Esophagus (tissue), 2 donors: ENCODE measurements around the gene FCN2. TPM values are rescaled to one million over a fixed set of nuclear protein-coding genes. Genes with fewer than 3 reads are reported as not detected.

Source experiments
- H3K27ac ChIP-seq, 2 donors: one replicate each; pipeline ENCODE4 v1.5.1; 2013; ENCODE audit warnings: low read depth in 2 of 2, mild to moderate bottlenecking in 2 of 2, inconsistent platforms in 1 of 2, low read length in 1 of 2, moderate library complexity in 1 of 2
- H3K27me3 ChIP-seq, 2 donors: one replicate each; pipeline ENCODE4 v1.6.1; 2013; ENCODE audit warnings: low read length in 2 of 2, control low read depth in 1 of 2, mild to moderate bottlenecking in 1 of 2; ENCODE audit not compliant: insufficient read depth in 2 of 2, control insufficient read depth in 1 of 2
- H3K36me3 ChIP-seq, 2 donors: one replicate each; pipeline ENCODE4 v1.6.1; 2013; ENCODE audit warnings: low read length in 1 of 2; ENCODE audit not compliant: control insufficient read depth in 2 of 2, insufficient read depth in 2 of 2
- H3K4me1 ChIP-seq, 2 donors: one replicate each; pipeline ENCODE4 v1.6.1; 2013; ENCODE audit warnings: low read length in 1 of 2; ENCODE audit not compliant: control insufficient read depth in 2 of 2, insufficient read depth in 2 of 2
- H3K4me3 ChIP-seq, 2 donors: one replicate each; pipeline ENCODE4 v1.5.1; 2013; ENCODE audit warnings: low read length in 2 of 2, mild to moderate bottlenecking in 2 of 2, low read depth in 1 of 2, moderate library complexity in 1 of 2
- H3K9me3 ChIP-seq, 2 donors: one replicate each; pipeline ENCODE4 v1.6.1; 2013; ENCODE audit warnings: mild to moderate bottlenecking in 2 of 2, low read depth in 1 of 2, low read length in 1 of 2, moderate library complexity in 1 of 2; ENCODE audit not compliant: control insufficient read depth in 2 of 2, insufficient read depth in 1 of 2
- WGBS, 2 donors: extraction: QIAGEN DNeasy Blood & Tissue Kit; methylation state at CpG; one replicate each; pipeline ENCODE4 v1.1.7; 2013; 5-methylcytosine and 5-hydroxymethylcytosine counted together
- polyA plus RNA-seq, 2 donors: library from polyadenylated mRNA; stranded (reverse); fragments of 200-250 nt; gene quantifications; one replicate each; pipeline ENCODE4 v1.2.3, GENCODE V29; 2013
- donor health status: healthy with polysubstance abuse.
- donor health status: Bipolar disorder and iron deficiency.

Gene FCN2
- polyA plus RNA-seq, 2 donors, result 0.04 to 0.16 TPM

DNA sequence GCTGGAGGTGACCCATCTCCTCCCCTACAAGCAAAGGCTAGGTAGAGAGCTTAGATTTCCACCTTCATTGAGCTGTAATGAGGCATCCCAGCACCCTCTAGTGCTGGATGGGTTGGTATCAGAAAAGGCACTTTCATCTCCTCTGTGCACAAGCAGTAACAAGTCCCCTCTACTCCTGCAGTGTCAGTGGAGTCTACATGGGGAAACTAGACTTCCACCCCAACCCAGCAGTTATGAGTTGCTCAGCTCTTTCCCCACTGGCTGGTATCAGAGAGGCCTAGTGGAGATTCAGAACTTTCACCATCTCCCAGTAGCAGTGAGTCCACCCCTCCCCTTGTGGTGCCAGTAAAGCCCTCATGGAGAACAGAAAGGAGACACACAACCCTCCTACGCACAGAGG is 19.2 kb downstream of the FCN2 start:
- Histone ChIP-seq H3K27me3 (no peaks in the 10 kb centered on the region), H3K9me3 (peaks cover 0 to 6% of the 10 kb centered on the region in 2 donors)
- 90 to 95% methylated on average over 1 of the region's 1 CpG for WGBS, 2 donors

GRCh38 chr9:134902936-134903335 is 22.3 kb downstream of the FCN2 start:
- no peak overlapping the region for H3K4me3 ChIP-seq
- WGBS, 2 donors, result 39 to 42% methylated on average over 3 of the region's 3 CpGs
- no peaks in the 10 kb centered on the region for H3K27me3 ChIP-seq
- no peaks in the 10 kb centered on the region for H3K36me3 ChIP-seq
- peaks cover 0 to 4% of the 10 kb centered on the region in 2 donors for H3K9me3 ChIP-seq
- no peak overlapping the region for H3K27ac ChIP-seq
- no peaks in the 10 kb centered on the region for H3K4me1 ChIP-seq

More for the DNA sequence above, 19.2 kb downstream of the FCN2 start:
- Histone ChIP-seq H3K4me1 (peaks cover 0 to 3% of the 10 kb centered on the region in 2 donors), H3K4me3 (no peak overlapping the region), H3K36me3 (no peaks in the 10 kb centered on the region), H3K27ac (no peak overlapping the region)

DNA sequence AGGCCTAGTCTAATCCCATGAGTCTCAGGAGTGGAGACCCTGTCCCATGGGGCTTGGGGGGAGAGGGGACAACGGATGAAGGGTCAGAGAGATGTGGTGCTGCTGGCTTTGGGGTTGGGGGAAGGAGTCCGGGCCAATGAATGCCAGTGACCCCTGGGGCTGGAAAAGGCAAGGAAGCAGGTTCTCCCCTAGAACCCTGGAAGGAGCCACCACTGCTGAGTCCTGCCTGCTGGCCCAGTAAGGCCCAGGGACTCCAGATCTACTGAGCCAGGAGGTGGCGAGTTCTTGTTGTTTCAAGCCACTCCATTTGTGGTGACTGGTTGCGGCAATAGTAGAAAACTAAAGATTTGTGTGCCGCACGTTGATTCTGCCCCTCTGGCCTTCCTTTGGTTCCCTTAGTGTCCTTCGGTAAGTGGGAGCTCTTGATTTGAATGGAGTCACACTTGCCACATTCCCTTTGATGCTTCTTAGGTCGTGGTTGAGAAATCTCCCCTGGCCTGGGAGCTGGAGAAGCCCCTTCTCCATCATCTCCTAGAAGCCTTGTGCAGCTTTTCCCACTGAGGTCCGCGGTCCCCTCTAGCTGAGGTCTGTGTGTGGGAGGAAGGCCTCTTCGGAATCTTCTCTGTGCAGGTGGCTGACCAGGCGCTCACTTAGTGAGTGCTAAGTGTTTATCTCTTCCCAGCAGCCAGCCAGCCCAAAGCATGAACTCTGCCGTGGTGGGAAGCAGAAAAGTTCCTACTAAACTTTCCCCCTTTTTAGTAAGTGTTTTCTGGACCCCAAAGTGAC is 28.1 kb downstream of the FCN2 start:
- no peaks in the 10 kb centered on the region for H3K4me1 ChIP-seq
- WGBS, 2 donors, result 82 to 87% methylated on average over 13 of the region's 13 CpGs
- H3K4me3 ChIP-seq, result no peak overlapping the region
- no peak overlapping the region for H3K27ac ChIP-seq
- no peaks in the 10 kb centered on the region for H3K36me3 ChIP-seq
- H3K9me3 ChIP-seq, result no peaks in the 10 kb centered on the region
- H3K27me3 ChIP-seq, result no peaks in the 10 kb centered on the region

GRCh38 chr9:134909511-134910481 is 29.2 kb downstream of the FCN2 start:
- Histone ChIP-seq H3K27ac (no peak overlapping the region), H3K27me3 (no peaks in the 10 kb centered on the region), H3K4me3 (no peak overlapping the region), H3K4me1 (no peaks in the 10 kb centered on the region), H3K9me3 (no peaks in the 10 kb centered on the region), H3K36me3 (no peaks in the 10 kb centered on the region)
- WGBS, 2 donors, result 71 to 77% methylated on average over 24 of the region's 24 CpGs

GRCh38 chr9:134912126-134912840 is 31.7 kb downstream of the FCN2 start:
- no peak overlapping the region for H3K4me3 ChIP-seq
- no peaks in the 10 kb centered on the region for H3K36me3 ChIP-seq
- H3K4me1 ChIP-seq, result no peaks in the 10 kb centered on the region
- H3K27me3 ChIP-seq, result no peaks in the 10 kb centered on the region
- WGBS, 2 donors, result 67 to 78% methylated on average over 20 of the region's 20 CpGs
- no peak overlapping the region for H3K27ac ChIP-seq
- no peaks in the 10 kb centered on the region for H3K9me3 ChIP-seq

DNA sequence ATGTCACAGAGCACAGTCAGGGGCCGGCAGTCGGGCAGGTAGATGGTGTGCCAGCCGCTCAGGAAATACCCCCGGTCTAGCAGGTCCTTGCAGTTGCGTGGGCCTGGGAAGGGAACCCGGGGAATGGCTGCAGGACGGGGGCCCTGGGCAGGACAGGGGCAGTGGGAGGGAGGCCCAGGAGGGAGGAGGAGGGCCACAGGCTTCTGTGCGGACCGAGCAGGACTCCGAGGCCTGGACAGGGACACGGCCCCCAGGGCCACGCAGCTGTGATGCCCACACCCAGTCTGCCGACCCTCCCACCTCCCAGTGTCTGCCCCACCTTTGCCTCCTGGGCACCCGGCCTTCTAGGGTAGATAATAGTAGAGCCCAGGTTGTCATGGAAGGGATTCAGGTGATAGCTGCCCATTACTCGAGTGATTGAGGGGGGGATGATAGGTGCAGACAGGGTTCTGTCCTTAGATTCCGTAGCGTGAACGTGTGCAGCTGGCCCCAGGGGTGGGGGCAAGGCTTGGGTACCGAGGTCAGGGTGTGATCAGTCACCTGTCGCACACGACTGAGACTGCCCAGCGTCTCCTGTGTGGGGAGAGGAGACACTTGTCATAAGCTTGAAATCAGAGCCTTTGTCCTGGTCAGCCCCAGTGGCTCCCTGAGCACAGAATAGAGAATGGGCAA is 32.6 kb downstream of the FCN2 start:
- WGBS, 2 donors, result 76 to 78% methylated on average over 22 of the region's 22 CpGs
- no peaks in the 10 kb centered on the region for H3K27me3 ChIP-seq

DNA sequence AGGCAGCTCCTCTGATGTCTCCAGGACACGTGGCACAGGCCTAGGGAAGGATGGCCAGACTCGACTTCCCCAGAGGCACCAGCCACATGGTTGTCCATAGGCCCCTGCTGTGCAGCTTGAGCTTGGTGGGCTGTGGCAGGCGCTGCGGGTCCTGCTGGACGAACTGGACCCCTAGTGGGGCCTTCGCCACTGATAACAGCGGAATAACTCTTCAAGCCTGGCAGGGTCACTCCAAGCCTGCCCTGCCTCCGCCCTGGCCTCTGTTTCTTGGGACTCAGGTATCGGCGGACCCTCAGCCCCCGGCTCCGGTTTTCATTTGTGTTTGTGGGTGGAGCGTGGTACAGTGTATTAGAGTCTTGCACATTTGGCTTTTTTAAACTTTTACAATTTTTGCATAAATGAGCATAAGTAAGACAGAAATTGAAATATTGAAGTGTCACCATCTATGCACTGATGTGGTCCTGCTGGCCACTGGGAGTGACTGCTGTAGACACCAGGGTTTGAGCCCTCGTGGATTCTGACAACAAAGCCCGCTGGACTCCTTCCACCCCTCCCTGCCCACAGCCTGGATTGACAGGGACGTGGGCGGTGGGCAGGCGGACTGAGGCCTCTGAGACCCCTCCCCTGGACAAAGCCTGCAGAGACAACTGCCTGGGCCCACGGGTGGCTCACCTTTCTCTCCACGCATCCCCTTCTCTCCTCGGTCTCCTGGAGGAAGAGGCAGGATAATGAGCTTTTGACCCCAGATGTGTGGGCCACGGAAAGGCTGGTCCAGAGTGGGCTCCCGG is 33.3 kb downstream of the FCN2 start:
- peaks cover 0 to 2% of the 10 kb centered on the region in 2 donors for H3K9me3 ChIP-seq
- no peak overlapping the region for H3K27ac ChIP-seq
- H3K36me3 ChIP-seq, result no peaks in the 10 kb centered on the region
- WGBS, 2 donors, result 81 to 85% methylated on average over 18 to 23 of the region's 23 CpGs
- H3K27me3 ChIP-seq, result no peaks in the 10 kb centered on the region
- no peak overlapping the region for H3K4me3 ChIP-seq
- H3K4me1 ChIP-seq, result no peaks in the 10 kb centered on the region

More for the DNA sequence above, 32.6 kb downstream of the FCN2 start:
- Histone ChIP-seq H3K4me3 (no peak overlapping the region), H3K36me3 (no peaks in the 10 kb centered on the region), H3K27ac (no peak overlapping the region), H3K9me3 (no peaks in the 10 kb centered on the region), H3K4me1 (no peaks in the 10 kb centered on the region)

DNA sequence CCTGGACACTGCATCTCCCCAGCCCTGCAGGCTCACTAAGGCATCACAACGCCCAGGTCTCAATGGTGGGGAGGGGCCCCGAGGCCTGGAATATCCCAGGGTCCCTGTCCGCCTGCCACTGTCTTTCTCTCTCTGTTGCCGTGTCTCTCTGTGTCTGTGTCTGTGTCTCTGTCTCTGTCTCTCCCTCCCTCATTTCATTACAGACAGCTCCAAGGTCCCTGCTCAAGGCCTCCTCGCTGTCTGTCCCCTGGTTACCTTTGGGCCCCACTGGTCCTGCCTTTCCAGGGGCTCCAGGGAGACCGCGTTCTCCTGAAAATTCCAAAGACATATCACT is 33.9 kb downstream of the FCN2 start:
- Histone ChIP-seq H3K27me3 (no peaks in the 10 kb centered on the region), H3K4me3 (no peak overlapping the region), H3K4me1 (no peaks in the 10 kb centered on the region), H3K9me3 (peaks cover 0 to 2% of the 10 kb centered on the region in 2 donors), H3K27ac (no peak overlapping the region), H3K36me3 (no peaks in the 10 kb centered on the region)
- WGBS, 2 donors, result 70 to 76% methylated on average over 7 of the region's 7 CpGs
